ENCODE measurements around the gene PARD3.

GRCh38 chr10:34184397-34184796 lies 630.7 kb downstream of the PARD3 start:
- TF ChIP-seq EP300 (IDR thresholded peaks at IDR 0.05) (no peak), CTCF (IDR thresholded peaks at IDR 0.05) (no peak), ESRRA (IDR thresholded peaks at IDR 0.05; ENCODE audit: borderline replicate concordance, low read length) (no peak), POLR2A (IDR thresholded peaks at IDR 0.05; ENCODE audit: low read length) (no peak), E2F6 (IDR thresholded peaks at IDR 0.05; ENCODE audit: borderline replicate concordance, low read depth) (no peak), CEBPB (IDR thresholded peaks at IDR 0.05) (no peak)

Data from A549 (cell line).